ENCODE data around the gene DPP9. TPM values are rescaled to one million over a fixed set of nuclear protein-coding genes. Genes with fewer than 3 reads are reported as not detected.
"Not testable (repeated sequence)": the region's sequence is repeated elsewhere in the genome, so short reads cannot be mapped to it uniquely, and the experiment has no call there.

The DPP9 gene
- total and polyA plus RNA-seq, 4 donors, result 16.4 to 56.4 (median 40.0) TPM

GRCh38 chr19:4715529-4716221, 8.0 kb downstream of the DPP9 start:
- Histone ChIP-seq H3K4me3 (ENCODE audit: low read length in 2 of 2) (no peak overlapping the region), H3K27ac (ENCODE audit: low read depth in 1 of 2, low read length in 2 of 2) (peak overlapping the region in 1 of 2 donors; percentile 20), H3K9me3 (ENCODE audit: control insufficient read depth, low read length) (no peaks in the 10 kb centered on the region), H3K36me3 (ENCODE audit: control insufficient read depth in 1 of 2, insufficient read depth in 2 of 2, low read length in 1 of 2) (peaks cover 4 to 6% of the 10 kb centered on the region in 2 donors), H3K27me3 (ENCODE audit: control insufficient read depth in 1 of 2, insufficient read depth in 2 of 2, low read length in 1 of 2) (no peaks in the 10 kb centered on the region), H3K4me1 (ENCODE audit: control insufficient read depth in 1 of 2, insufficient read depth in 2 of 2, low read length in 2 of 2) (no peaks in the 10 kb centered on the region)
- intact Hi-C loops (cut with DNase I), result no loop called here
- DNase-seq, result peak in 1 of 2 donors; percentile 86
- WGBS, 2 donors, result 43 to 51% methylated on average over 28 of the region's 28 CpGs
- ATAC-seq (ENCODE audit: low FRiP score), result no peak

DNA sequence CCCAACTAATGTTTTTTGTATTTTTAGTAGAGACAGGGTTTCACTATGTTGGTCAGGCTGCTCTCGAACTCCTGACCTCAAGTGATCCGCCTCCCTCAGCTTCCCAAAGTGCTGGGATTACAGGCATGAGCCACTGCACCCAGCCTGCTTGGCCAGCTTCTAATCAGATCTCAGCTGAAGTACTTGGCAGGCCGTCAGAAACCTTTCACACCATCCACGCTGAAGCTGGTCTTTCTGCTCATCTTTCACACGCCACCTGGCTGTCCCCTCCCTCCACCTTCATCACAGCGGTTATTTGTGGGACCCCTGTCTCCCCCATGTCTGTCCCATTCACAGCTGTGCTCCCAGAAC, 8.5 kb downstream of the DPP9 start:
- peak overlapping the region in 1 of 2 donors; percentile 5 for H3K27ac ChIP-seq (ENCODE audit: low read depth in 1 of 2, low read length in 2 of 2)
- intact Hi-C loops (cut with DNase I); H3K4me3 ChIP-seq (ENCODE audit: low read length in 2 of 2); H3K4me1 ChIP-seq (ENCODE audit: control insufficient read depth in 1 of 2, insufficient read depth in 2 of 2, low read length in 2 of 2); ATAC-seq (ENCODE audit: low FRiP score); H3K9me3 ChIP-seq (ENCODE audit: control insufficient read depth, low read length); DNase-seq; H3K27me3 ChIP-seq (ENCODE audit: control insufficient read depth in 1 of 2, insufficient read depth in 2 of 2, low read length in 1 of 2); H3K36me3 ChIP-seq (ENCODE audit: control insufficient read depth in 1 of 2, insufficient read depth in 2 of 2, low read length in 1 of 2): not testable (repeated sequence)
- 66 to 75% methylated on average over 6 of the region's 6 CpGs for WGBS, 2 donors

- Histone ChIP-seq H3K4me1 (ENCODE audit: control insufficient read depth in 1 of 2, insufficient read depth in 2 of 2, low read length in 2 of 2) (no peaks in the 10 kb centered on the region), H3K27ac (ENCODE audit: low read depth in 1 of 2, low read length in 2 of 2) (no peak overlapping the region), H3K27me3 (ENCODE audit: control insufficient read depth in 1 of 2, insufficient read depth in 2 of 2, low read length in 1 of 2) (no peaks in the 10 kb centered on the region), H3K36me3 (ENCODE audit: control insufficient read depth in 1 of 2, insufficient read depth in 2 of 2, low read length in 1 of 2) (peaks cover 4 to 6% of the 10 kb centered on the region in 2 donors), H3K4me3 (ENCODE audit: low read length in 2 of 2) (no peak overlapping the region), H3K9me3 (ENCODE audit: control insufficient read depth, low read length) (no peaks in the 10 kb centered on the region)
- DNase-seq, result no peak
- 94 to 95% methylated on average over 27 of the region's 27 CpGs for WGBS, 2 donors
- intact Hi-C loops (cut with DNase I), result no loop called here
- ATAC-seq (ENCODE audit: low FRiP score), result peak; percentile 2
Observed at GRCh38 chr19:4714016-4714415, 9.6 kb downstream of the DPP9 start.

GRCh38 chr19:4713384-4713951, 10.2 kb downstream of the DPP9 start:
- Histone ChIP-seq H3K4me3 (ENCODE audit: low read length in 2 of 2) (no peak overlapping the region), H3K36me3 (ENCODE audit: control insufficient read depth in 1 of 2, insufficient read depth in 2 of 2, low read length in 1 of 2) (peaks cover 3 to 4% of the 10 kb centered on the region in 2 donors), H3K27me3 (ENCODE audit: control insufficient read depth in 1 of 2, insufficient read depth in 2 of 2, low read length in 1 of 2) (no peaks in the 10 kb centered on the region), H3K4me1 (ENCODE audit: control insufficient read depth in 1 of 2, insufficient read depth in 2 of 2, low read length in 2 of 2) (no peaks in the 10 kb centered on the region), H3K9me3 (ENCODE audit: control insufficient read depth, low read length) (no peaks in the 10 kb centered on the region), H3K27ac (ENCODE audit: low read depth in 1 of 2, low read length in 2 of 2) (no peak overlapping the region)
- 70 to 73% methylated on average over 32 of the region's 32 CpGs for WGBS, 2 donors
- DNase-seq (peak; percentile 86 to 87), ATAC-seq (ENCODE audit: low FRiP score) (peak; percentile 81)
- intact Hi-C loops (cut with DNase I), result no loop called here

DNA sequence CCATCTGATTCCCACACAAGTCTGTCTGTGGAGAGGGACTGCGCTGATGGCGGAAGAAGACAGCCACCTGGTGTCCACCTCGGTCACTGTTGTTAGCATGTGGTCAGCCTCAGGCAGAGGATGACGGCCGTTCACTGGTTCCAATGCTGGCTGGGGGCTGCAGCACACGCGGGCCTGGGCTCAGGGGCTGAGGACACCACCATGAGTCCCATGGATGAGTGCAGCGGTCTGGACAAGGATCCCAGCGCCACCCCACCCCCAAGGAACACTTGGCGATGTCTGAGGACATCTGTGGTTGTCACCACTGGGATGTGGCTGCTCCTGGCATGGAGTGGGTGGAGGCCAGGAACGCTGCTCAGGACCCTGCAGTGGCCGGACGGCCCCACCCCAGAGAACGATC, 10.9 kb downstream of the DPP9 start:
- no peak overlapping the region for H3K4me3 ChIP-seq (ENCODE audit: low read length in 2 of 2)
- H3K4me1 ChIP-seq (ENCODE audit: control insufficient read depth in 1 of 2, insufficient read depth in 2 of 2, low read length in 2 of 2), result no peaks in the 10 kb centered on the region
- intact Hi-C loops (cut with DNase I), result no loop called here

GRCh38 chr19:4711211-4711610, 12.4 kb downstream of the DPP9 start:
- 88 to 90% methylated on average over 8 of the region's 8 CpGs for WGBS, 2 donors
- intact Hi-C loops (cut with DNase I), result no loop called here
- DNase-seq, result no peak
- no peak for ATAC-seq (ENCODE audit: low FRiP score)
- Histone ChIP-seq H3K9me3 (ENCODE audit: control insufficient read depth, low read length) (no peaks in the 10 kb centered on the region), H3K27me3 (ENCODE audit: control insufficient read depth in 1 of 2, insufficient read depth in 2 of 2, low read length in 1 of 2) (no peaks in the 10 kb centered on the region), H3K36me3 (ENCODE audit: control insufficient read depth in 1 of 2, insufficient read depth in 2 of 2, low read length in 1 of 2) (peaks cover 3 to 4% of the 10 kb centered on the region in 2 donors), H3K4me1 (ENCODE audit: control insufficient read depth in 1 of 2, insufficient read depth in 2 of 2, low read length in 2 of 2) (no peaks in the 10 kb centered on the region), H3K27ac (ENCODE audit: low read depth in 1 of 2, low read length in 2 of 2) (no peak overlapping the region), H3K4me3 (ENCODE audit: low read length in 2 of 2) (no peak overlapping the region)

More for the DNA sequence above, 10.9 kb downstream of the DPP9 start:
- WGBS, 2 donors, result 94 to 95% methylated on average over 14 of the region's 14 CpGs
- H3K9me3 ChIP-seq (ENCODE audit: control insufficient read depth, low read length), result no peaks in the 10 kb centered on the region
- no peak overlapping the region for H3K27ac ChIP-seq (ENCODE audit: low read depth in 1 of 2, low read length in 2 of 2)
- ATAC-seq (ENCODE audit: low FRiP score) (peak; percentile 16), DNase-seq (no peak)
- peaks cover 3 to 4% of the 10 kb centered on the region in 2 donors for H3K36me3 ChIP-seq (ENCODE audit: control insufficient read depth in 1 of 2, insufficient read depth in 2 of 2, low read length in 1 of 2)
- no peaks in the 10 kb centered on the region for H3K27me3 ChIP-seq (ENCODE audit: control insufficient read depth in 1 of 2, insufficient read depth in 2 of 2, low read length in 1 of 2)

- no peaks in the 10 kb centered on the region for H3K4me1 ChIP-seq (ENCODE audit: control insufficient read depth in 1 of 2, insufficient read depth in 2 of 2, low read length in 2 of 2)
- WGBS, 2 donors, result 70 to 79% methylated on average over 16 of the region's 16 CpGs
- ATAC-seq (ENCODE audit: low FRiP score), result no peak
- no peak overlapping the region for H3K4me3 ChIP-seq (ENCODE audit: low read length in 2 of 2)
- no peaks in the 10 kb centered on the region for H3K27me3 ChIP-seq (ENCODE audit: control insufficient read depth in 1 of 2, insufficient read depth in 2 of 2, low read length in 1 of 2)
- peak overlapping the region in 1 of 2 donors; percentile 48 for H3K27ac ChIP-seq (ENCODE audit: low read depth in 1 of 2, low read length in 2 of 2)
- no peaks in the 10 kb centered on the region for H3K9me3 ChIP-seq (ENCODE audit: control insufficient read depth, low read length)
- DNase-seq, result no peak
- intact Hi-C loops (cut with DNase I), result no loop called here
- H3K36me3 ChIP-seq (ENCODE audit: control insufficient read depth in 1 of 2, insufficient read depth in 2 of 2, low read length in 1 of 2), result peaks cover 3 to 4% of the 10 kb centered on the region in 2 donors
Observed at GRCh38 chr19:4710281-4710600, 13.4 kb downstream of the DPP9 start.

DNA sequence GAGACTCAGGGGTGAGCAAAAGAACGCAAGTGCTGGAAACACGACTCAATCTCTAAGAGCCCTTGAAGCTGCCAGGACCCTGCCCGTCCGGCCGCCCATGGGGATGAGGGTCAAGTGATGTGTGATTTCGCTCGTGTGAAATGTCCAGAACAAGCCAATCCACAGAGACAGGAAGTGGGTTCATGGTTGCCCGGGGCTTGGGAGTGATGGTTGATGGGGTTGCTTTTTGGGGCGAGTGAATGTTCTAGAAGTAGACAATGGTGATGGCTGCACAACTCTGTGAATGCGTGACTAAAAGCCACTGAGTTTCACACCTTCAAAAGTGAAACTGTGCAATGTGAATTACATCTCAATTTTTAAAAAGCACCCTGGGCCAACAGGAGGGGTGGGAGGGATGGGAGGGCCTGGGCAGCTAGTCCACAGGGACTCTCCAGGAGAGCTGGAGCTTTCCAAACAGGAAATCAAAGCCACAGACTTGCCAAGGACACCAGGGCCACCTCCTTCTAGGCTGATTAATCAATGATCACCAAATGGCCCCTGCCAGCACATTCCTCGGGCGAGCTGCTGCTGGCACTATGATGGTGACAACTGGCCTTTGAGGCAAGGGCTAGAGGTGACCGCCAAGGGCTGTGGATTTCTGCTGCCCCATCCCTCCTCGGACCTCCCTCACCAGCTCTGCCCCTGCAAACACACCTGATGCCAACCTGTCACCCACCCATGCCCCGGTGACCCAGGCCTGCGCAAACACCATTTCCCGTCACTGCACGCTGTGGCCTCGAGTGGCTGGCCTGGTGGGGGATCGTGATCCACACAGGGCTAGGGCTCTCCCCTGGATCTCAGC, 14.0 kb downstream of the DPP9 start:
- intact Hi-C loops (cut with DNase I), result no loop called here
- H3K4me3 ChIP-seq (ENCODE audit: low read length in 2 of 2), result no peak overlapping the region
- H3K27me3 ChIP-seq (ENCODE audit: control insufficient read depth in 1 of 2, insufficient read depth in 2 of 2, low read length in 1 of 2), result no peaks in the 10 kb centered on the region
- peak overlapping the region in 1 of 2 donors; percentile 48 for H3K27ac ChIP-seq (ENCODE audit: low read depth in 1 of 2, low read length in 2 of 2)
- H3K9me3 ChIP-seq (ENCODE audit: control insufficient read depth, low read length), result no peaks in the 10 kb centered on the region
- peaks cover 3 to 4% of the 10 kb centered on the region in 2 donors for H3K36me3 ChIP-seq (ENCODE audit: control insufficient read depth in 1 of 2, insufficient read depth in 2 of 2, low read length in 1 of 2)
- H3K4me1 ChIP-seq (ENCODE audit: control insufficient read depth in 1 of 2, insufficient read depth in 2 of 2, low read length in 2 of 2), result no peaks in the 10 kb centered on the region
- WGBS, 2 donors, result 47 to 55% methylated on average over 20 of the region's 20 CpGs
- no peak for ATAC-seq (ENCODE audit: low FRiP score)
- DNase-seq, result no peak
